GM12801 (cell line): ENCODE data around the gene ARHGAP44.

ENCODE experiments used
- CTCF ChIP-seq: IDR thresholded peaks from one replicate; pipeline ENCODE4 v1.5.1; 2011; ENCODE audit warnings: control low read depth; ENCODE audit not compliant: insufficient read length; ENCODE audit errors: extremely low read depth

ARHGAP44 gene

GRCh38 chr17:13017655-13018459, 228.6 kb downstream of the ARHGAP44 start, which contains the start of gene ELAC2:
Gene ELAC2 (minus strand): TSS chr17:13018027. CDS start chr17:13017947, 80 bp downstream.
- no peak for TF ChIP-seq CTCF

GRCh38 chr17:13024016-13024415, 234.7 kb downstream of the ARHGAP44 start:
- TF ChIP-seq CTCF = no peak

GRCh38 chr17:13024526-13025257, 235.4 kb downstream of the ARHGAP44 start:
- TF ChIP-seq CTCF = peak; percentile 82

GRCh38 chr17:13025258-13025627, 235.9 kb downstream of the ARHGAP44 start:
- no peak for TF ChIP-seq CTCF

- no peak for TF ChIP-seq CTCF
Measured at GRCh38 chr17:13025687-13026086, 236.4 kb downstream of the ARHGAP44 start.

- TF ChIP-seq CTCF = no peak
Measured at GRCh38 chr17:13027246-13027645, 237.9 kb downstream of the ARHGAP44 start.

GRCh38 chr17:13029340-13029739, 240.0 kb downstream of the ARHGAP44 start:
- no peak for TF ChIP-seq CTCF
